Measurements from ENCODE around the gene S100A3.
A peak's percentile ranks its signal among the peaks of the same experiment; 100 is the strongest.

The S100A3 gene

DNA sequence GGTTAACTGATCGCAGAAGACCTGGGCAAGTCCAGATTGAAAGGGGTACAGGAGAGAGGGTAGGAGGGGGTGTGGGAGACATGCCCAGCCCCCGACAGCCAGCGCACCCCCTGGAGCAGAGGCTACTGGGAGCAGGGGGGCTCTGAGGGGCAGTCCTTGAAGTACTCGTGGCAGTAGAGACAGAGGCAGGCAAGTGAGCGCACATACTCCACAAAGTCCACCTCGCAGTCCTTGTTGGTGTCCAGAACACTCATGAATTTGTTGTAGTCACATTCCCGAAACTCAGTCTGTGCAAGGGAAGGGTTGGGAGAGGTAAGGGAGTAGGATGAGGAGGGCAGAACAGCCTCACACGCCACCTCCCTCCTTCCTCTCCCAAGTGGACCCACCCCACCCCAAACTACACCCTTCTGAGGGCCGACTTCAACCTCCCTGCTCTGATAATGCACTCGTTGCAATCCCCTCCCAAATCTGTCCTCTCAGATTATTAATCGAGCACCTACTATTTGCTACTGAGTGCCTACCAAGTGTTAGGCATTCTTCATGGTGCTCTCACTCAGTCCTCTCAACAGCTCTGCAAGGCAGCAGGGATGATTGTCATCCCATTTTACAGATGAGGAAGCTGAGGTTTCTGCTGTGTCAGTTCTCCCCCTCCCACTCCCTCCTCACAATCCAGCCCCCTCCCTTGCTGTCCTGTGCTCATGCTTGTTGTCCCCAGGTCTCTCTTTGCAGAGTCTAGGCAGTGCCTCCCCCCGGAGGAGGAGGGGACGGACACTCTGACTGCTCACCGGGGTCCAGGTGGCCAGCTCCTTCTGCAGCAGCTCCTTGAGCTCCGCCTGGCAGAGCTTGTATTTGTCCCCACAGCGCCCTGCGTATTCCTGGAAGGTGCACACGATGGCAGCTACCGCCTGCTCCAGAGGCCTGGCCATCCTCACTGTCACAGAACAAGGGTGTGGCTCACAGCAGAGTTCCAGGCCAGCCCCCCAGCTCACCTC is 1.2 kb downstream of the S100A3 start:
- no peak for DNase-seq

DNA sequence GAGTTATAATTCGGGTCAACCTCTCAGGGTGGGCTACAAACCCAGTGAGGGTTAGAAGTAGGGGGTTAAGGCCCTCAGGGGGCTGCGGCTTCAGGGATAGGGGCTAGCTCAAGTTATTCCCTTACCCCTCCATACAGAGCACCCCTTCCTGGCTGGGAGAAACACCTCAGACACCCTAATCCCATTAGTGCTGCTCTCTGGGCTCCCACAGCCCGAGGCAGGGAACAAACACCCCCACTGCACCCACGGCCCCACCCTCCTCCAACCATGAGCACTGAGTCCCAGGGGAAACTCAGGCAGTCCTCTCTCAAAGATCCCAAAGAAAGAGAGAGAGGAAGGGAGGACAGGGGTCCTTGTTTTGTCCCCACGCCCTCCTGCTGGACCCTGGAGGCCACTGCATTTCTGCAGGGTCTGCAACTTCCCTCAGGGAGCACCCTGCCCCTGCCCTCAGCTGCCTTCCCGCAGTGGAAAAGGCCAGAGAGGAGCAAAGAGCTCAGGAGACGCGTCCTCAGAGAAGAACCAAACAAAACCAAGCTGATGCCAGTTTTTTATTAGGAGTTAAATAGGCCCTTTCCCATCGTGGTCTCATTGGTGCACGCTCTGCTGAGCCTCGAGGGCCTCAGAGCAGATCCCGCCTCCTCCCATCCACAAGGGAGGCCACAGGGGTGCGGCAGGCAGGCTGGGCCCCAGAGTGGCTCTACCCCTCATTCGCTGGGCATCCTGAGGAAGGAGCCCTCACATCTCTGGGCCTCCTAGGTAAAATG is 2.1 kb downstream of the S100A3 start:
- no peak for DNase-seq

DNA sequence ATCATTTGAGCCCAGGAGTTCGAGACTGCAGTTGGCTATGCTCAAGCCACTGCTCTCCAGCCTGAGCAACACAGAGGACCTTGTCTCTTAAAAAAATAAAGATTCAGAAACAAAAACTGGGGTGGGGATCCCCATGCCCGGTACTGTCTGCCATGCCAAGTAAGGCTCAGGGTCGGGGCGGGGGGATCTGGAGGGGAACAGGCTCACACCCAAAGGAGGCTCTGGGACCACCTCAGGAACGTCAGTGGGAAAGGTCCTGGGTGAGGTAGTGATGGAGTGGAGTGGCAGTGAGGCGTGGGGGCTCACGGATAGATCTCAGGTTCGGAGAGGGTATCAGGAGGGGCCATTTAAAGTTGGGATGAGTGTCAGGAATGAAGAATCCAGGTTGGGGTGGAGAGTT is 2.7 kb downstream of the S100A3 start:
- no peak for DNase-seq

DNA sequence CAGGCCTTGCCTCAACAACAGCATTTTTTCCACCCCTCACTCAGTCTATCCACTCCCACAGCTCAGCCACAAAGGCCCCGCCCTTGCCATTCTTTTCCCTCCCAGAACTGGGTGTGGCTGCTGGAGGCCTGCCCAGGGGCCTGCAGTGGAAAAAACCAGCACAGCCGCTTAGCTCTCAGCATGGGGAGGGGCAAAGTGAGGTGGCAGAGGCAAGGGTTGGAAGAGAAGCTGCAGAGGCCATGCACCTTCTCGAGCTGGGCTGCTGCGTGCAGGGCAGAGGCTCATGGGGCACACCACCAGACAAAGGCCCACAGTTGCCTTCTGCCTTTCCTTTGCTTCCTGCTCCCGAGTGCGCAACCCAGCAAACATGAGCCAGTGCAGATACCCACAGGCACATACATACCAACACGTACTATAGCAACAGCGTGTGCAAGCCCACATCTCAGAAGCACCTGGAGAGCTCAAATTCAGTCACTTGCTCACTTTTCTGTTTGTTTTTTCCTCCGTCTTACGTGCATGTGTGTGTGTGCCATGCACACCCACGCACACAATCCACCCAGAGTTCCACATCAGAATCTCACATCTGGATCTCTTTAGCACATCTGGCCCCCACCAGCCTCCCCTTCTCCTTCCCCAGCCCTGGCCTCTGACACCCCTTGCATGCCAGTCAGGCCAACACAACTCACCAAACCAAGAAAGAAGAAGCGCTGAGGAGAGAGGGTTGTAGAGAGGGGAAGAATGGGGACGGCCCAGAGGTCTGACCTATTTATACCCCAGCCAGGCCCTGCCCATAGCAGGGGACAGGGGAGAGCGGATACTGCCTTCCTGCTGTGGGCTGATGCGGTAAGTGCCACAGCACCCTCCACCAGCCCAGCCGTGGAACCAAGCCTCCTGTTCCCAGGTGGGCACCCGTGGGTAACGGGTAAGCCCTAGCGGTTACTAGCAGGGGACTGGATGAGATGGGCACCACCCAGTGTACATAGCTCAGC is 3.7 kb downstream of the S100A3 start, which contains the start of gene S100A4:
Gene S100A4, minus strand, starts transcription at position 740 of the 989 bp plus-strand sequence. CDS start 1,012 bp downstream, outside the sequence.
- peak; percentile 92 for DNase-seq

DNA sequence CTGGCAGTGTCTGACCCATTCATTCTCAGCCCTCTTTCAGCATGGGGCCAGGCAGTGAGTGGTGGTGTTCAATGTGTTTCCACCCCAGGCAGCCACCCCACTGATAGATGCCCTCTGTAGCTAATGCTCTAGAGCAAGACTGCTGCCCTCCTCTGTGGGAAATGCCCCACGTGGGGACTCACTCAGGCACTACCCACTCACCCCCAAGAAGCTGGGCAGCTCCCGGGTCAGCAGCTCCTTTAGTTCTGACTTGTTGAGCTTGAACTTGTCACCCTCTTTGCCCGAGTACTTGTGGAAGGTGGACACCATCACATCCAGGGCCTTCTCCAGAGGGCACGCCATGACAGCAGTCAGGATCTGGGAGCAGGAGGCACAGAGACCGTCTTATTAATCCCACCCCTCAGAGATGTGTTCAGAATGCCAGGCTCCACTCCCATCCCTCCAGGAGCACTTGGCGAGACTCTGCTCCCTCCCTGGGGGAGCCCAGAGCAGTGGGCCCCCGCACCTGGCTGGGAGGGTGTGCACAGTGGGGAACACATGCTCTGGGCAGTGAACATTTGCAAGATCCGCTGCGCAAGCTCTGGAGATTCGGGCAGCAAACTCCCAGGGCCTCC is 4.5 kb downstream of the S100A3 start:
- no peak for DNase-seq

GRCh38 chr1:153543736-153544135 is 5.3 kb downstream of the S100A3 start:
- DNase-seq: no peak

DNA sequence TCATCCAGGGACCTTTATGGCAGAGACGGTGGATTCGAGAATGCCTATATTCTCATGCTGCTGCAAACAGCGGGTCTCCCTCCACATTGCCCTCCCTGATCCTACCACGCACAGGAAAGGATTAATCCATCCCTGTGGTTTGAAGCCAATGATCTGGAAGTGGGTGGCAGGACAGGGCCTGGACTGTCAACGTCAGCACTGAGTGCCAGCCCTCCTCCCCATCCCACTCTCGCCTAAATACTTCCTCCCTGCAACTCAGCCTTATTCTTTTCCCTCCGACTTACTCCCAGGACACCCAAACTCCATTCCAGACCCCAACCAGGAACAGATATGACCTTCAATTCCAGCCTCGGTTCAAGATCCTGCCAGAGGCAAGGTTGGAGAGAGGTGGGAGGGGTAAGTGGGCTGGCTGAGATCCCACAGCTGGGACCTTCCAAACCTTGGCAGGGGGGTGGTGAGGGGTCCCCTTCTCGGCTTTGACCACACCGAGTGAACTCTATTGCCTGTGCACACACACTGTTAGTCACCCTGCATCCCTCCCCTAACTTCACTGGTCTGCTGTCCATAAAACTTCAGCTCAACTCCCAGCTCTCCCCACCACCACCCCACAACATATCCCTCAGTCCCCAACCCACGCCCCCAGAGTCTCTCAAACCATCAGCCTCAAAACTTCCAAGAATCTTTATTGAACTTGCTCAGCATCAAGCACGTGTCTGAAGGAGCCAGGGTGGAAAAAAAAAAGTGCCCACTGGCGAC is 5.9 kb downstream of the S100A3 start:
- DNase-seq: no peak

GRCh38 chr1:153541641-153542590 is 7.1 kb downstream of the S100A3 start:
- DNase-seq: no peak

- DNase-seq: peak; percentile 42
Observed at GRCh38 chr1:153540394-153541361, 8.4 kb downstream of the S100A3 start, which contains the start of gene S100A5. Gene S100A5, minus strand, starts transcription at chr1:153540934. Its CDS starts 743 bp downstream, at chr1:153540191.

DNA sequence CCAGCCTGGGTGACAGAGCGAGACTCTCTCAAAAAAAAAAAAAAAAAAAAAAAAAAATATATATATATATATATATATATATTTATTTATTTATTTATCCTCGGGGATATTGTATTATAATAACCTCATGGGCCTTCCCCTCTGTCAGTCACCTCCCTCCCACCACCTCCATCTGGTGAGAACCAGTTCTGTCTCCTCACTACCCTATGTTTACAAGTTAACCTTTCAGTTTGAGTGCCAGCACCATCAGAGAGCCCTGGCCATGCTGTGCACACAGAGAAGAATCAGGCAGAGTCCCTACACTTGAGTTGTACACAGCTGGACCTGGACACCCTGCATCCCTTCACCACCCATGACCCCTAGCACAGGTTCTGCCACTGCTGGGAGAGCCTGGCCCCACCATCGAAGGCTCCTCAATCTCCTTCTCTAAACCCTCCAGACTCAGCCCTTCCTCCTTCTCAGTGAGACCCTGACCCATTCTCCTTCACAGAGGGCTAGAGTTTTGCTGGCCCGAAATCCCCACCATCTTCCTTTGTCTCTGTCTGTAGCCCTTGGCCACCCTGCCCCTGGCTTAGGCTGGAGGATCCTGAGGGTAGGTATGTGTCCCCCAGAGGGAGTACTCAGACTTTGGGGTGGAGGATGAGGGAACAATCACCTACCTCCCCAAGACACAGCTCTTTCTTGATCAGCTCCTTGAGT is 9.5 kb downstream of the S100A3 start:
- DNase-seq: no peak

DNA sequence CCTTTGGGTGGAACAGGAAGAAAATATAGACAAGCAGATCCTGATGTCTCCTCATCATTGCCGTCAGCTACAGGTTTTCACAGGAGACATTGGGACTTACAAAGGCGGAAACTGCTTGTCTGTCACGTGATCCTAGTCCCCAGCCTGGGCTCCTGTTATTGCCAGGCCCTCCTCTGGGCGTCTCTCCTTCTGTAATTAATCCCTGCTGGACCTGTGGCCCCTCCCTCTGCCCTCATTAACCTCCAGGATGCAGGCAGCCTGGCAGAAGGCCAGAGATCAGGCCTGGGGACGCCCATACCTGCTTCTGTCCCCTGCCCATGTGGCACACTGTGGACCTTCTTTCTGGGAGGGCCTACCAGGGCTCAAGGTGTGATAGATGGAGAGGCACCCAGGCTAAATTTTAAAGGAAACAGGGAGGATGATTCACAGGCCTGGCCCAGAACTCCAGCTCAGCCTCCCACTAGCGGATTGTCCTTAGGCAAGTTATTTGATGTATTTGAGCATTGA is 10.7 kb downstream of the S100A3 start:
- DNase-seq: no peak

GRCh38 chr1:153537376-153537730 is 11.7 kb downstream of the S100A3 start:
- DNase-seq: no peak

- no peak for DNase-seq
Observed at GRCh38 chr1:153536671-153537375, 12.2 kb downstream of the S100A3 start.

GRCh38 chr1:153536012-153536670 is 12.9 kb downstream of the S100A3 start:
- DNase-seq: peak; percentile 80

- no peak for DNase-seq
Observed at GRCh38 chr1:153535242-153536011, 13.6 kb downstream of the S100A3 start, which contains the start of gene S100A6. Gene S100A6, minus strand, starts transcription at chr1:153535991. Its CDS starts 652 bp downstream, at chr1:153535339.

DNA sequence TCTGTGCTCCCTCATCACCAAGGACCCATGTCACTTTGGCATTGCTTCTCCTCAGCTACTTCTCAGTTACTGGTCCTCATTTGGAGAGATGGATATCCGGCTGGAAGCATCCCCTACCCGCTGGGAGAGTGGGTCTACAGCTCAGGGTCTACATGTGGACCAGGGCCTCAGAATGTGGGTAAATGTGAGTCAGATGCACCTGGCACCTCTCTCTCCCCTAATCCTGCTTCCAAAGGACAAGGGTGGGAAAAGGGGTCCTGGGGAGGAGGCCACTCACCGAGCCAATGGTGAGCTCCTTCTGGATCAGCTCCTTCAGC is 14.2 kb downstream of the S100A3 start:
- DNase-seq: no peak
